HCEC 1CT (cell line): Measurements from ENCODE around the gene CCDC191.

Experiments
- DNase-seq: peaks from one replicate; pipeline ENCODE4 v3.0.0-alpha.2; 2017

Gene CCDC191

DNA sequence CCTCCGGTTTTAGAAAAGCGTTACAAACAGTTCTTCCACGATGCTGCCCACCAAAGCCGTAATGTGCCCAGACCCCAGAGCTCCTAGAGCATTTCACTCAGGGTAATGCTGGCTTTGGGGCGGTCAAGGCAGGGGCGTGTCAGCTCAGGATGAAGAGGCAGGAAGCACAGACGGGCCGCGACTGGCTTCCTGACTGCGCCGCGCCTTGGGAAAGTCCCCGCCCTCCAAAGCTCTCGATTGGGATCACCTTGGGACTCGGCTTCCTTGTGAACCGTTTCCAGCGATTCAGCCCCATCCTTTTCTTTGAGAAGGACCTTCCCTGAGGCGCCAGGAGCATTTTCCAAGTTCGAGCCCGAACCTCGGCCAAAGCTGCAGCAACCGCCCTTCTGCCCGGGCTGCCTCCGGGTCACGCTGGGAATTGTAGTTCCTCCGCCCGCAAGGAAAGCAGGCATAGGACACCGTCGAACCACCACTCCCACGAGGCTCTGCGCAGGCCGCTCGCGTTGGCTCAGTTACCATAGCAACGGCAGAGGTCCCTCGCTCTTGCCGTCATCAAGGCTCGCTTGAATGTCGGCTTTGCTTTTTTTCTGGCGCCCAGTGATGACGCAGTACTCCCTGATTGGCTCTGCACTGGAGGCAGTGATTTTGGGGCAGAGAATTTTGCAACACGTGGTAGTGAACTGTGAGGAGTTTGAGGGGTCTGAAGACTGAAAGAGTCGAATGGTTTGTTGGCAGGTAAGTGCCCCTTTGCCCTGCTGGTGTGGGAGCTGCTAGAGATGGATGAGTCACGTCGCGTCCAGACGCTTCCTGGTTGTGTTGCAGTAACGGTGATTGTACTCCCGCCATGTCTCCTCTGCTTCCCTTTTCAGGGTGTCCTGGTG lies at the start of gene CCDC191, which contains the start of gene QTRT2:
Gene CCDC191 (minus strand): TSS at position 397 of the 881 bp plus-strand sequence. CDS start 60 bp downstream, at position 337.
Gene QTRT2 (plus strand): TSS at position 608 of the 881 bp plus-strand sequence. CDS start 8,521 bp downstream, outside the sequence.
- DNase-seq: peak; percentile 100

GRCh38 chr3:114104414-114104813 lies 48.1 kb upstream of the CCDC191 start:
- DNase-seq: peak; percentile 64

DNA sequence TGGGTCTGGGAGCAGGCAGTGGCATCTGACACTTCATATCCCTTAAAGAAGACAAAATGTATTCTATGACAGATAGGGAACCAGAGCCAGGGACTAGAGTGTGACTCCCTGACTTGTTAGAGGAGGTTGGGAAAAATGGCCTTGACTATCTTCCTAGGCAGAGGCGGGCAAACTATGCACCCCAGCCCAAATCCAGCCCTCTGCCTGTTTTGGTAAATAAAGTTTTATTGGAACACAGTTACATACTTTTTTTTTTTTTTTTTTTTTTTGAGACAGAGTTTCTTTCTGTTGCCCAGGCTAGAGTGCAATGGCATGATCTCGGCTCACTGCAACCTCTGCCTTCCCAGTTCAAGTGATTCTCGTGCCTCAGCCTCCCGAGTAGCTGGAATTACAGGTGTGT lies 47.5 kb upstream of the CCDC191 start:
- DNase-seq: no peak

- no peak for DNase-seq
Observed at GRCh38 chr3:114103181-114103580, 46.9 kb upstream of the CCDC191 start.

DNA sequence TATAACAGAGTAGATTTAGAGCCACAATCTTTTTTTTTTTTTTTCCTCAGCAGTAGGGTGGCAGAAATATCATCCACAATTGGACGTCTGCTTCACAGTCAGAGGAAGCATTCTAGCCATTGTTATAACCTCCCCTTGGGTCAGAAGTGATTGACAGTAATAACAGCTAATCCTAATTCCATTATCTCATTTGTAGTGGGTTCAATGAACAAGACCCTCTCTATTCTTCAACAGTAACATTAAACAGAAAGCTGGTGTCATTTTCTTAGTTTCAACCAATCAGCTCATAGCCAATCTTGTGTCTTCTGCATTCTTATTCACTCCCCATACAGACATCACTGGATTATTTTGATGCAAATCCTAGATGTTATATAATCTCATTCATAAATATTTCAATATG lies 44.8 kb upstream of the CCDC191 start:
- DNase-seq: no peak

GRCh38 chr3:114095796-114096195 lies 39.5 kb upstream of the CCDC191 start:
- DNase-seq: no peak

DNA sequence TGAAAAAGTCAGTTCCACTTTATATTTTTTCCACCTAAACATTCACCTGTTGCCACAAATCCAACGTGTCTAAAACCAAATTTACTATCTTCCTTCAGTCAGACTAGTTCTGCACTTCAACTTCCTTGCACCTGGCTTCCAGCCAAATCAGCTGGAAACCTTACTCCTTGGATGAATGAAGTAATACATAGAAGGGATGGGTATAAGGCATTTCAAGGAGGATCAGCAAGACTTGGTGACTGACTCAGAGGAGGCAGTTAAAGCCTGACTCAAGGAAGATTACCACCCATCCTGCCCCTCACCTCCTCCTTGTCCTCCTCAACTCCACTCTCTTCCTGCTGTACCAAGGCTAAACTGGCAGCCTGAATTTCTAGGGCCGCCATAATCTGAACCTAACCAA lies 37.3 kb upstream of the CCDC191 start:
- peak; percentile 71 for DNase-seq

DNA sequence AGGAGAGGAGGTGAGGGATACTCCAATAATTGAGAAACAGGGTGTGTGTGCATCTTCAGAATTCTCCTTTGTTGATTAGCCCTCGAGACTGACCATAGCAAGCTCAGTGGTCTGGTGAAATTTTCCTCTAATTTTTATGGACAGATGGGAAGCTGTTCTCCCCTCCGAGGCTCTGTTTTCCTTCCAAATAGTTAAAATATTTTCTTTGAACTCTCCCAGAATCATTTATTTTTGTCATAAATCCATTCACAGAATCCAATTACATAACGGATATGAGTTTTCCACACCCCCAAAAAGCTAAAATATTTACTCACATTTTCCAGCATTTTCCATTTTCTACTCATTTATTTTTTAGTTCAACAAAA lies 36.7 kb upstream of the CCDC191 start:
- no peak for DNase-seq

GRCh38 chr3:114092151-114093015 lies 36.1 kb upstream of the CCDC191 start:
- DNase-seq: no peak

GRCh38 chr3:114089675-114090074 lies 33.3 kb upstream of the CCDC191 start:
- no peak for DNase-seq

GRCh38 chr3:114086356-114086755 lies 30.0 kb upstream of the CCDC191 start:
- no peak for DNase-seq

GRCh38 chr3:114083112-114083511 lies 26.8 kb upstream of the CCDC191 start:
- DNase-seq: no peak

DNA sequence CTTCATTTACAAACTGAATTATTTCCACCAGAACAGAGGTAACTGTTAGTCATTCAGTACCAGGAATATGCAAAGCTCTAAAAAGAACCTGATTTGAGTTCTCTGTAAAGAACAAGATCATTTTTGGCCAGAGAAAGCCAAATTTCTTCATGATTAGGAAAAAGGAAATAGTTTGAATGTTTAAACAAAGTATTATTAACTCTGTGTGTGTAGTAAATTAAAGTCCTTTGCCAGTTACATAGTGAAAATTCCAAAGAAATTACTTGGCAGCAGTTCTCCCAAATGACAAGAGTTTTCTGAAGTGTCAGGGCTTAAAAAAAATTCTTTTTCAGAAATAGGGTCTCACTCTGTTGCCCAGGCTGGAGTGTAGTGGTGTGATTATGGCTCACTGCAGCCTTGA lies 24.7 kb upstream of the CCDC191 start:
- peak; percentile 6 for DNase-seq

GRCh38 chr3:114080201-114080600 lies 23.9 kb upstream of the CCDC191 start:
- DNase-seq: no peak

- DNase-seq: no peak
Observed at GRCh38 chr3:114079761-114080160, 23.4 kb upstream of the CCDC191 start.

- no peak for DNase-seq
Observed at GRCh38 chr3:114078126-114078525, 21.8 kb upstream of the CCDC191 start.

GRCh38 chr3:114076711-114077110 lies 20.4 kb upstream of the CCDC191 start:
- no peak for DNase-seq

DNA sequence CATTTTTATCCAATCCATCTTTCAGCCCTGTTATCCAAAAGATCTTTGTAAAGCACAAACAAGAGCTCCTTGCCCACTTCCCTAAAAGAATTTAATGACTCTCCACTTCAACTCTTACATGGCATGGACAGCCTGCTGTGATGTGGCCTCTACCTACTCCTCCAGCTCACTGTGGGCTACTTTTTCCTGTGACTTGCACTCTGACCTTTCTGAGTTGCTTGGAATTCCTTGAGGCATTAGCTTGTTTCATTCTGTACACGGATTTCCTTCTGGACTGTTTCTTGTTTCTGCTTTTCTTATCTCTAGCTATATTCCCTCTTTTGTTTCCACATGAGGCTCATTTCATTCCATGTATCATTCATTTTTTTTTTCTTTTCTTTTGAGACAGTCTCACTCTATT lies 15.5 kb upstream of the CCDC191 start:
- no peak for DNase-seq

GRCh38 chr3:114068336-114068735 lies 12.0 kb upstream of the CCDC191 start:
- DNase-seq: no peak

DNA sequence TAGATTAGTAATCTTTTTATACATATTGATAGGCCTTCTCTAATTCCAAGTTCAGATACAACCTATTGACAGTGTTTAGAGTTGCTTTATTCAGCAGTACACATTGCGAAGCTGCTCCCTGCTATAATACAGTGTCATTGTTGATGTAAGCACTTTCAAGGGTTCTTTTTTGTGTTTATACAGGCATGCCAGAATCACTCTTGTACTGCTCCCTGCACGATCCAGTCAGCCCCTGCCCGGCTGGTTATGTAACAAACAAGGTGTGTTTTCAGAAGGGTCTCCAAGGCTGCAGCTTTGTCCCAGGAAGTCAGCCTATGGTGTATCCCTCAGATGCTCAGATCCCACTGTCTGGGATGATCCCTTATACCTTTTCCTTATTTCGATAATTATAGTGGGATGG lies 11.5 kb upstream of the CCDC191 start:
- no peak for DNase-seq

DNA sequence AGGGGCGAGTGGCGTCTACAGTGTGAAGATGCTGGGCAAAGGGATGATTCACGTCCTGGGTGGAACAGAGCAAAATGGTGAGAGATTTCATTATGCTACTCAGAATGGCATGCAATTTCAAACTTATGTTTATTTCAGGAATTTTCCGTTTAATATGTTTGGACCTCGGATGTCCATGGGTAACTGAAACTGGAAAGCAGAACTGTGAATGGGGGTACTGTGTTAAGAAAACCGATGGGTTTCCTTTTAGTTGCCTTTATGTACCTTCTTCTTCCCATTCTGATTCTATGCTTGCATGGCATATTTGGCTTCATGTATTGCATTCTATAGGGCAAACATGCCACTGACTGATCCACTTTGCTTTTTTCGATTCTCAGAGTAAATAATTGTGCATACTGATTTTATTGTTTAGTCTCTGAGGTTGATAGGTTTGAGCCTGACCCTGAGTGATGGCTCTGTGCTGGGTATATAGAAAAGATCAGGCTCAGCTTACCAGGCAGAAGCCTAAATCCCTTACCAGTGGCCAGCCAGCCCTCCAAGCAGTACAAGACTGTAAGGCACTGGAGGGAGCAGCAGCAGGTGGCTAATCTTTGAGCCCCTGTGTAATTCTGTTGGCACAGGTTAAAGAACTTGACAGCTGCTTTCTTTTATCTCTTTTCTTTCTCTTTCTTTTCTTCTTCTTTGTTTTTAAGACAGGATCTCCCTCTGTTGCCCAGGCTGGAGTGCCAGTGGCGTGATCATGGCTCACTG lies 4.8 kb upstream of the CCDC191 start:
- no peak for DNase-seq

DNA sequence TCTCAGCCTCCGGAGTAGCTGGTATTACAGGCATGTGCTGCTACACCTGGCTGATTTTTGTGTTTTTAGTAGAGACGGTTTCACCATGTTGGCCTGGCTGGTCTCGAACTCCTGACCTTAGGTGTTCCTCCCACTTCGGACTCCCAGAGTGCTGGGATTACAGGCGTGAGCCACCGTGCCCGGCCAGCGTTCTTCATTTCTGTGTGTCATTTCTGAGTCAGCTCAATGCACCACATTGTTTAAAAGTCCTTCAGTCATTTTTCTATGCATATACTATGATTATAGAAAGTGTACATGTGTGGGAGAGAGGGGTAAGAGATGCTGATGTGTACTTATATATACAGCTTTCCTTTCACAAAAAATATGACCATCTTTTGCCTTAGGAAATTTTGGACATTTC lies 2.3 kb upstream of the CCDC191 start:
- DNase-seq: peak; percentile 38

DNA sequence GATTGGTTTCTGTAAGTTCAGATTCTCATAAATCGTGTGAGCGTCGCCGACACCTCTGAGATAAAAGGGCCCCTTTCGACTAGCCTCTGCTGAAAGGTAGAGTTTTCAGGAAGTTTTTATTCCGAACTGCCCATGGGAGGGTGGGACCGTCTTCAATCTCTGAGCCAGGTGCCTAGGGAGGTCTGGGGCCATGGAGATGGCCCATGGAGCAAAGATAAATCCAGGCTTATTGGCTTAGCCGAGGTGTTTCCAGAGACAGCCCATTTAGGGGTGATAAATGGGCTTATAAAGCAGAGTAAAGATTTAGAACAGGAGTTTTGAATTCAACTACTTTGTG lies 653 bp upstream of the CCDC191 start:
- no peak for DNase-seq
